GM18508 (cell line): ENCODE measurements around the gene PAGE1.
"Not testable (repeated sequence)": the region's sequence is repeated elsewhere in the genome, so short reads cannot be mapped to it uniquely, and the experiment has no call there.

Experiments used
- ATAC-seq: cut with Tn5 transposase; IDR thresholded peaks from one replicate; pipeline ENCODE4 v1.9.1; 2021; ENCODE audit warnings: moderate number of reproducible peaks; ENCODE audit not compliant: insufficient read depth, unreplicated experiment

Gene PAGE1

GRCh38 chrX:49695276-49696180, at the start of gene PAGE1:
Gene PAGE1 (minus strand): TSS chrX:49695984. CDS start chrX:49694770, 1,214 bp downstream.
- ATAC-seq: no peak

DNA sequence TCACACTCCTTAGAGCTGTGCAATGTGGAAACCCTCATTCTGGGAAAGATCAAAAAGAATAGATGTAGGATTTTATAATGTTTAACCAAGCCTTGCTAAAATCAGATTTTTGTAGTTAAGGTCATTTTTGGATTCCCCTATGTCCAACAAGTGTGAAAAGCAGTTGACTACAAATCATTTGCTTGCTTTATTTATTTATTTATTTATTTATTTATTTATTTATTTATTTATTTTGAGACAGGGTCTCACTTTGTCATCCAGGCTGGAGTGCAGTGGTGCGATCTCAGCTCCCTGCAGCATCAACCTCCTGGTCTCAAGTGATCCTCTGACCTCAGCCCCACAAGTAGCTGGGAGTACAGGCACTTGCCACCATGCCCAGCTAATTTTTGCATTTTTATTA, 45.7 kb upstream of the PAGE1 start:
- ATAC-seq: not testable (repeated sequence)

GRCh38 chrX:49727847-49728246, 32.1 kb upstream of the PAGE1 start:
- no peak for ATAC-seq

DNA sequence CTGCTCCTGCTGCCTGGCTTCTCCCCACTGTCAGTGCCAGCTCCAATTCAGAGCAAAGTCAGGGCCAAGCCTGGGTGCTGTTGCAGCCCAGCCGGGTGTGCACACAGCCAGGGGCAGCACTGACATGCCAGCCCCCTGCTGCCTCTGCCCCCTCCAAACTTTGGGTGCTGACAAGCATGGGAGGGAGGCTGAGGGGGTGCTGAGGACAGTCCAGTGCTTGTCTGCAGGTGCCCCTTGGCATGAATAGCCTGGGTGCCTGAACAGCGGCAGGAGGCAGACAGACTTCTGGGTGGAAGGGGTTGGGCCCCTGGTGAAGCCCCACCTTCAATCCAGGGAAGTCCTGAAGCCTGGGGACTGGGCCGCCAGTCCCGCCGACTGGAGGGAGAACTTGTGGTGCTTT, 31.2 kb upstream of the PAGE1 start:
- ATAC-seq: no peak

DNA sequence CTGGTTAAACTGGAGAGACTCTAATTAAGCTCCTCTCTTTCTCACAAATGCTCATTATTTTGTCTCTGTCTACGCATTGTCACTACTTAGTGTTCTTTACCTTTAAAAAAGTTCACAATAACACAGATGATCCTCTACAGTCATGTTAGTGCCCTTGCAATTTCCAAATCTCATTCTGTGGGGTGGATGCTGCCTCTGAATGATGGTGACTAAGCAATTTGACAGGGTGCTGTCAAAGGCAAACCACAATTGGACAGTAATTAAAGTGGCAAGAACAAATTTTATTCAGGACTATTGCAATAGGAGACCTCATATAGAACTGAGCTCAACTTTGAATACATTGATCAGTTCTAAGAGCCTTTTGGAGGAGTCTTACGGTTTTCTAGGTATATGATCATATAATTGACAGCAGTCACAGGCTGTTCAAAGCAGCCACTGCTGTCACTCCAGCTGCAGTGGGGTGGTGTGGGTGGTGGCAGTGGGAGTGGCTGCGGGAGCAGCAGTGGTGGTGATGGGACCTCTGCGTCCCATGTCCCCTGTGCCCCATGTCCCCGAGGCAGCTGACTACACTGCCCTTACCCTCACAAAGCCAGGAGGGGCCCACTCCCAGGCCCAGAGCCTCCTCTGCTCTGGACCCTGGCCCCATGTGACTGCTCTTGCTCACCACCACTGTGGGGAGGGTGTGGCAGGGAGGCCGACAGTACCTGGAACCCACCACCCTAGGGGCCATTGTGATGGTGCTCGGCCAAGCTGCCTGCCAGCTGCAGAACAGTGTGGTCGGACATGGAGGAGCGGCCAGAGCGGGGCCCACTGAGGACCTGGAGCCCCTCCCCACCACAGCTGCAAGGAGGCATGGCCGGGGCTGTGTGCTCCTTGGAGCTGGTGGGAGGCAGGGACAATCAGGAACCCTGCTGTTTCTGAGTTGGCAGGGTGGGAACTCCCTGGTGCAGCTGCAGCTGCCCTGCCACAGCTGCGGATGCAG, 30.4 kb upstream of the PAGE1 start:
- ATAC-seq: no peak

DNA sequence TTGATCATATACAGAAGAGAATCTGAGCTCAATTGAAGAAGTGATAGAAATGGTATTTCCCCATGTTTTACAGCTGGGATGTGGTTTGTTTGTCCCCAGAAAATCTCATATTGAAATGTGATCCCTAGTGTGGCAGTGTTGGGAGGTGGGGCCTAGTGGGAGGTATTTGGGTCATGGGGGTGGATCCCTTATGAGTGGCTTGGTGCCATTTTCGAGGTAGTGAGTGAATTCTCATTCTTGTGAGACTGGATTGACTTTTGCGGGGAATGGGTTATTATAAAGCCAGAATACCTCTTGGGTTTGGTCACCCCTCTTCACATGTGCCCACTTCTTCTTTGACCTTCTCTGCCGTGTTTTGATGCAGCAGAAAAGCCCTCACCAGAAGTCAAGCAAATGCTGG, 29.6 kb upstream of the PAGE1 start:
- no peak for ATAC-seq

GRCh38 chrX:49720106-49720505, 24.3 kb upstream of the PAGE1 start:
- ATAC-seq: not testable (repeated sequence)

DNA sequence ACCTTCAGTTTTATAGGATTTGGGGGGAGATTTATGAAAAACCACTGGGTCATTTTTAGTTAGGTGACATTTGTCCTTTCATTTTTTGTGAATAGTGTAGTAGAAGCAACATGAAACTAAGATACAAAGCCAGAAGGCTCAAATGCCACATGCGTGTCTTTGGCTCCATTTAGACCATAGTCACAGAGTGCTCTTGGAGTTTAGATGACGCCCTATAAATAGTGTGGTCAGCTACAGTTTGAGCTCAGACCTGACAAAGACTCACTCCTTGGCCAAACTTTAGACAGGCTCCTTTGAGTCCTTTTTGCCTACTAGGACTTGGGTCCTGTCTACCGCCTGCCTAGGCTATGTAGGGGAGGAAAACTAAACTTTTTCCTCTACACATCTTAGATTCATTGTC, 16.8 kb upstream of the PAGE1 start:
- ATAC-seq: no peak

DNA sequence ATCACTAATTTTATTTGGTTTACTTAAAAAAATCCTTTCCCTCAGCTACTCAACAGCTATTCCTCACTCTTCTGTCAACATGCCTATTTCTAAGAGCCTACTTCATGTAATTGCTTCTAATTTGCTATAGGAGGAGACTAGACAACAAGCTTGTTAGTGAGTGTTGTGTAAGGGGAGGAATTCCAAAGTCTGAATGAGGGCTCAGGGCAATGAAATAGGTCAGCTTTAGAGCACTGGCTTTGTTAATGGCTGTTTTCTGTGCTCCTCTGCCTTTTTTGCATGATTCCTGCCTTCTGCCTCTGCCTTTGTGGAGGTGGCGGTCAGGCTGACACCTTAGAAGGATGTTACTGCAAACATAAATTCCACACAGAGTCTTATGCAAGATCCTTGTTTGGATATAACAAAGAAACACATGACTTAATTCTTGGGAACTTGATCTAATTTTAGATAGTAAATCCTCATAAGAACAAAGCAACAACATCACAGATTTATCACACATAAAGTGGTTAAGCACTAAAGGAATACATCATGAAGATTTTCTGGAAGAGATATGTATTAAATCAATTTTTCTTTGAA, 15.0 kb upstream of the PAGE1 start:
- no peak for ATAC-seq

GRCh38 chrX:49704691-49705404, 9.1 kb upstream of the PAGE1 start:
- no peak for ATAC-seq

DNA sequence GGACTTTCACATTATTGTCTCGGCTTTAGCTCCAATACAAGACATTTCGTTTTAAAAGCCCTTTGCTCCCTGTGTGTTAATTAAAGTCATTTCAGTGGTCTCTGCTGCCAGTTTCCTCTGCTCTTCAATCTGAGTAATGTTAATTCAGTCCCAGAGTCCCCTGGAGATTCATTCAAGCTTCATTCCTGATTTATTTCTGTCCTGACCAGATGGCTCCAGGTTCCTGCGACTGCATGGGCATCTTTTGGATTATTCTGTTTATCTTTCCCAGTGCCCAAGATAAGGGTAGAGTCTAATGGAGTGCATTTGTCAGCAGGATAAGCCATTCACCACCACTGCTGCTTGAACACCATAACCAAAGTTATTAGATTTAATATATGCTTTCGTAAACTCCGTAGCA, 6.1 kb upstream of the PAGE1 start:
- ATAC-seq: no peak

- no peak for ATAC-seq
These were observed 5.5 kb upstream of the PAGE1 start for GRCh38 chrX:49701323-49701722.

- ATAC-seq: no peak
These were observed 20.6 kb downstream of the PAGE1 start for GRCh38 chrX:49675075-49675719.

DNA sequence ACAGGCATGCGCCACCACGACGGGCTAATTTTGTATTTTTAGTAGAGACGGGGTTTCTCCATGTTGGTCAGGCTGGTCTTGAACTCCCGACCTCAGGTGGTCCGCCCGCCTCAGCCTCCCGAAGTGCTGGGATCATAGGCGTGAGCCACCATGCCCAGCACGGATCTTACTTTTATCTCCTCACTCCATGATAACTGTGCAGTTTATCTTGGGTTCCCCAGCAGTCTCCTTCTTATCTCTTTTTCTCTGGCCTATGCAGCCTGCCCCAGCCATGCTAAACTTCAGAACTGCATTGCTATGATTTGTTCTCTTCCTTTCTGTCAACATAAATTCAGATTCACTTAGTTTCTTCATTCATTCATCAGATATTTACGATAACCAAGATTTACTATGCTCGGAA, 22.4 kb downstream of the PAGE1 start:
- no peak for ATAC-seq

GRCh38 chrX:49664824-49665223, 31.0 kb downstream of the PAGE1 start:
- ATAC-seq: no peak

DNA sequence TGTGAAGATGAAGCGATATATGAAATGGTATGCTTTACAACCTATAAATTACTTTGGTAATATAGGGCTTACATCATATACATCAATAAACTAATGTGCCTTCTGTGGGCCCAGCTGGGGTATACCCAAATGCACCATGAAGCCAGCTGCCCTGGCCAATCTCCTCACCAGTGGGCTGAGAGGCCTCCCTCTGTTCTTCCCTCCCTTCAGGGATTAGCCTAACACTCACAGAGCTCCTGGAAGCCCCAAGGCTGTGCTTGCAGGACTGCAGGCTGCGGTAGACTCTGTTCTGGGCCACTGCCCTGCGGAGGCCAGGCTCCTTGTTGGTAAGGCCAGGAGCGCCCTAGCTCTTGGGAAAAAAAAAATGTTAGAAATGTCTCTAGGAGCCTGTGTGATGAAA, 33.9 kb downstream of the PAGE1 start:
- no peak for ATAC-seq

DNA sequence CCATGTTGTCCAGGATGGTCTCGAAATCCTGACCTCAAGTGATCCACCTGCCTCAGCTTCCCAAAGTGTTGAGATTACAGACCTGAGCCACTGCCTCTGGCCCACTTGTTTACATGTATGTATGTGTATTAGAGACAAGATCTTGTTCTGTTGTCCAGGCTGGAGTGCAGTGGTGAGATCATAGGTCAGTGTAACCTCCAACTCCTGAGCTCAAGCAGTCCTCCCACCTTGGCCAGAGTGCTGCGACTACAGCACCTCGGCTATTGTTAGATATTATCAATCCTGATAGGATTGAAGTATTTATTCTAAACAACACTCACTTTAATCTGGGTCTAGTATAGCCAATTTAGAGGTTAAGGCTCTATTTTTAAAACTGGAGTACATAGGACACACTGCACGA, 36.0 kb downstream of the PAGE1 start:
- no peak for ATAC-seq

DNA sequence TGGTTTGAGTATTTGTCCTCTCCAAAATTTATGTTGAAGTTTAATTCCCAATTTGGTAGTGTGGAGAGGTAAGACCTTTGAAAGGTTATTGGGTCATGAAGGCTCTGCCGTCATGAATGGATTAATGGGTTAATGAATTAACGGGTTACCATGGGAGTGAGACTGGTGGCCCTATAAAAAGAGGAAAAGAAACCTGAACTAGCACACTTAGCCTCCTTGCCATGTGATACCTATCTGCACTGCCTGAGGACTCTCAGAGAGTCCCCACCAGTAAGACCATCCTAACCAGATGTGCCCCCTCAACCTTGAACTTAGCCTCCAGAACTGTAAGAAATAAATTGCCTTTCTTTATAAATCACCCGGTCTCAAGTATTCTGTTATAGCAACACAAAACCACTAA, 39.3 kb downstream of the PAGE1 start:
- ATAC-seq: peak; percentile 85

DNA sequence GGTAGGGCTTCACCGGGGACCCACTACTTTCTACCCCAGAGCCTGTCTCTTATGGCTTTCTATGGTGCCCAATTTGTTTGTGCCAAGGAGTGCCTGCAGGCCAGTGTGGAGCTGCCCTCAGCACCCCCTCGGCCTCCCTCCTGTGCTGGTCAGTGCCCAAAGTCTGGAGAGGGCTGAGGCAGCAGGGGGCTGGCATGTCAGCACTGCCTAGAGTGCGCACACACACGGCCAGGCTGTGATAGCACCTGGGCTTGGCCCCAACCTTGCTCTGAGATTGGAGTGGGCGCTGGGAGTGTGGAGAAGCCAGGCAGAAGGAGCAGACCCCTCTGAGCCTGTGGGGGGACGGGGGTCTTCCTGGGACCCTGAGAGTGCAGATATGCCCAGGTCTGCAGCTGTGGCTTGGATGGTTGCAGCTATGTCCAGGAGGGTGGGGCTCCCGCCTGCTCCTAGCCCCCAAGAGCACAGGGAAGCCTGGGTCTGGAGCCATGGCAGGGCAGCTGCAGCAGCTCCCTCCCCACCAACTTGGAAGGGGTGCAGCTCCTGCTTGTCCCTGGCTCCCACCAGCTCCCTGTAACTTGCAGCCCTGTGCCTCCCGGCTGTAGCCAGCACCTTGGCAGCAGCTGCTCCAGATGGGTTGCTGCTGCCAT, 50.7 kb downstream of the PAGE1 start:
- no peak for ATAC-seq
